Body of pancreas (tissue), 4 donors: ENCODE data around the gene NECTIN4. TPM values are rescaled to one million over a fixed set of nuclear protein-coding genes. Genes with fewer than 3 reads are reported as not detected.
"Not testable (repeated sequence)": the region's sequence is repeated elsewhere in the genome, so short reads cannot be mapped to it uniquely, and the experiment has no call there.

Experiments used
- ATAC-seq: fragments of 150-250 bp; one replicate; pipeline ENCODE4 v1.9.1; 2016
- DNase-seq, 4 donors: peaks; one replicate each; pipeline ENCODE4 v3.0.0-alpha.2; 2019
- H3K27ac ChIP-seq, 4 donors: fragments of 200-600 bp; sonication (generic); 1 replicate in 3 of 4; 2 replicates in 1 of 4; pipeline versions ENCODE4 v1.5.1 to v1.6.1; 2016 to 2019; ENCODE audit warnings: mild to moderate bottlenecking in 1 of 4, mixed read lengths in 1 of 4, moderate library complexity in 1 of 4
- H3K27me3 ChIP-seq, 2 donors: fragments of 200-600 bp; sonication (generic); one replicate each; pipeline ENCODE4 v1.6.0; 2016; ENCODE audit warnings: mild to moderate bottlenecking in 1 of 2
- H3K36me3 ChIP-seq, 2 donors: fragments of 200-600 bp; sonication (generic); replicated peaks in 1 of 2; 2 replicates each; pipeline ENCODE4 v1.5.1; 2016; ENCODE audit warnings: low read depth in 2 of 2; ENCODE audit not compliant: insufficient read depth in 1 of 2
- H3K4me1 ChIP-seq: fragments of 200-600 bp; sonication (generic); one replicate; pipeline ENCODE4 v1.6.0; 2016
- H3K4me3 ChIP-seq, 2 donors: fragments of 200-600 bp; sonication (generic); 1 replicate in 1 of 2; 2 replicates in 1 of 2; pipeline ENCODE4 v1.5.1; 2016 to 2019
- H3K9me3 ChIP-seq, 3 donors: fragments of 200-600 bp; sonication (generic); 1 replicate in 2 of 3; 2 replicates in 1 of 3; pipeline ENCODE4 v1.5.1; 2016
- CTCF ChIP-seq, 7 experiments: fragments of 450-650 bp in 4 of 7; fragments of 200-600 bp in 3 of 7; sonication (generic) in 3 of 7; IDR thresholded peaks; one replicate each; pipeline ENCODE4 v1.5.1; 2016 to 2019; ENCODE audit warnings: antibody characterized with exemption in 7 of 7
- POLR2A ChIP-seq, 3 donors: fragments of 450-650 bp; IDR thresholded peaks; one replicate each; pipeline ENCODE4 v1.6.1; 2016; ENCODE audit warnings: antibody characterized with exemption in 3 of 3, mild to moderate bottlenecking in 2 of 3
- WGBS, 2 donors: methylation state at CpG; one replicate each; pipeline ENCODE4 v1.1.5; 2017; 5-methylcytosine and 5-hydroxymethylcytosine counted together
- intact Hi-C: fragments of 100-400 bp; cut with DNase I; formaldehyde crosslinking; loops from one replicate; pipeline ENCODE4 v1.15.1; 2023
- total RNA-seq, 2 donors: library from RNA; depleted of rRNA; stranded (reverse); fragments of >200 nt; gene quantifications; one replicate each; pipeline ENCODE4 v1.1.0, GENCODE V29; 2016

NECTIN4 gene
- total RNA-seq, 2 donors from 2014 or later: 3.0 to 4.2 TPM

GRCh38 chr1:161032409-161032808 lies 56.9 kb downstream of the NECTIN4 start:
- H3K9me3 ChIP-seq: no peaks in the 10 kb centered on the region
- H3K4me1 ChIP-seq: no peaks in the 10 kb centered on the region
- no peaks in the 10 kb centered on the region for H3K27me3 ChIP-seq
- H3K36me3 ChIP-seq: no peaks in the 10 kb centered on the region
- no peak for ATAC-seq
- H3K27ac ChIP-seq: no peak overlapping the region
- WGBS, 2 donors: 54 to 58% methylated on average over 1 of the region's 1 CpG
- DNase-seq: no peak
- no peak for TF ChIP-seq CTCF (IDR thresholded peaks at IDR 0.05)
- no peak for TF ChIP-seq POLR2A (IDR thresholded peaks at IDR 0.05)
- intact Hi-C loops: no loop called here
- no peak overlapping the region for H3K4me3 ChIP-seq

- 63 to 70% methylated on average over 2 of the region's 2 CpGs for WGBS, 2 donors
- Histone ChIP-seq H3K9me3 (no peaks in the 10 kb centered on the region), H3K4me3 (no peak overlapping the region), H3K4me1 (peaks cover 4% of the 10 kb centered on the region), H3K27ac (no peak overlapping the region), H3K36me3 (no peaks in the 10 kb centered on the region), H3K27me3 (no peaks in the 10 kb centered on the region)
- ATAC-seq (no peak), DNase-seq (no peak)
- intact Hi-C loops: no loop called here
- no peak for TF ChIP-seq CTCF (IDR thresholded peaks at IDR 0.05)
- TF ChIP-seq POLR2A (IDR thresholded peaks at IDR 0.05): no peak
Observed at GRCh38 chr1:161031874-161032273, 57.5 kb downstream of the NECTIN4 start.

- intact Hi-C loops, DNase-seq, ATAC-seq, H3K4me1 ChIP-seq, H3K4me3 ChIP-seq, H3K27ac ChIP-seq, H3K27me3 ChIP-seq, H3K36me3 ChIP-seq, H3K9me3 ChIP-seq: not testable (repeated sequence)
- WGBS, 2 donors: 93% methylated on average over 23 of the region's 32 CpGs; no CpG with 5 or more reads in 1 of the 2 donors
Observed at GRCh38 chr1:161029466-161029865, 59.9 kb downstream of the NECTIN4 start.

- H3K9me3 ChIP-seq, H3K36me3 ChIP-seq, intact Hi-C loops, DNase-seq, H3K27me3 ChIP-seq, H3K4me3 ChIP-seq, ATAC-seq, H3K27ac ChIP-seq: not testable (repeated sequence)
- H3K4me1 ChIP-seq: peaks cover 12% of the 10 kb centered on the region
- 47 to 48% methylated on average over 1 of the region's 1 CpG for WGBS, 2 donors
Observed at GRCh38 chr1:161026954-161027353, 62.4 kb downstream of the NECTIN4 start.

GRCh38 chr1:161022432-161022831 lies 66.9 kb downstream of the NECTIN4 start:
- ATAC-seq, H3K27me3 ChIP-seq, H3K4me3 ChIP-seq, intact Hi-C loops, H3K36me3 ChIP-seq, DNase-seq, H3K9me3 ChIP-seq: not testable (repeated sequence)
- Histone ChIP-seq H3K27ac (peak overlapping the region in 2 of 4 donors; percentile 91 to 98), H3K4me1 (peaks cover 46% of the 10 kb centered on the region)
- WGBS, 2 donors: 87 to 89% methylated on average over 12 of the region's 12 CpGs

- no peak for TF ChIP-seq POLR2A (IDR thresholded peaks at IDR 0.05)
- Histone ChIP-seq H3K36me3 (no peaks in the 10 kb centered on the region), H3K27me3 (no peaks in the 10 kb centered on the region), H3K9me3 (no peaks in the 10 kb centered on the region), H3K27ac (peak overlapping the region in 3 of 4 donors; percentile 76 to 98 (median 91)), H3K4me3 (no peak overlapping the region), H3K4me1 (peaks cover 48% of the 10 kb centered on the region)
- intact Hi-C loops: no loop called here
- 66 to 84% methylated on average over 2 of the region's 2 CpGs for WGBS, 2 donors
- DNase-seq (no peak), ATAC-seq (no peak)
Observed at GRCh38 chr1:161021970-161022353, 67.4 kb downstream of the NECTIN4 start.
